ENCODE data around the gene LRP5.
"Not testable (repeated sequence)": the region's sequence is repeated elsewhere in the genome, so short reads cannot be mapped to it uniquely, and the experiment has no call there.

The LRP5 gene

DNA sequence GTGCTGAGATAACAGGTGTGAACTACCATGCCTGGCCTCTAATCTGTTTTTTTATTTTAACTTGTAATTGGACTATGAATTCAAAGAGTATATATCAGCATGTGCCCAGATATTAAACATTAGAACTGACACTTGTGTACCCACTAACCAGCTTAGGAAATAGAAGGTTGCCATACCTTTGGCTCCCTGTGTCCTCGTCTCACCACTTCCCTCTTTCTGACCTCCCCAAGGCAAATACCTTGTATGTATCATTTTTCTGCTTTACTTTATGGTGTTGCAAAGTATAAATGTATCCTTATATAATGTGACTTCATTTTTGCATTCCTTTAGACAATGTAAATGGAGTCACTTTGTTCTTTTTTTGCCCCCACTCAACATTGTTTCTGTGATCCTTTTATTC, 157.3 kb downstream of the LRP5 start:
- DNase-seq (ENCODE audit: low spot score), result no peak

GRCh38 chr11:68470304-68470811, 158.0 kb downstream of the LRP5 start:
- no peak for DNase-seq (ENCODE audit: low spot score)

- no peak for DNase-seq (ENCODE audit: low spot score)
Measured at GRCh38 chr11:68471360-68472340, 159.3 kb downstream of the LRP5 start.

DNA sequence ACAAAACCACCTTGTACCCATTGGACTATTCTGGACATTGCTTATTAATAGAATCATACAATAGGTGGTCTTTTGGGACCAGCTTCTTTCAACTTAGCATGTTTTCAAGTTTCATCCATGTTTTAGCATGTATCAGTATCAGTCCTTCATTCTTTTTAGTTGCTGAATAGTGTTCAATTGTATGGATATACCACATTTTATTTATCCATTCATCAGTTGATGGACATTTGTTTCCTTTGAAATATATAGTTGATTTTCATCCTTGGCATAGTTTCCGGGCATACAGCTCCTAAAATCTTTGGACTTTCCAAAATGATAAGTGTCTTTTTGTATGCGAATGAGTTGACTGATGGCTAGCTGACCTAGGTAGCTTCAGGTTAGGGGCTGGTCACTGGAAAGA, 160.4 kb downstream of the LRP5 start:
- DNase-seq (ENCODE audit: low spot score), result no peak

DNA sequence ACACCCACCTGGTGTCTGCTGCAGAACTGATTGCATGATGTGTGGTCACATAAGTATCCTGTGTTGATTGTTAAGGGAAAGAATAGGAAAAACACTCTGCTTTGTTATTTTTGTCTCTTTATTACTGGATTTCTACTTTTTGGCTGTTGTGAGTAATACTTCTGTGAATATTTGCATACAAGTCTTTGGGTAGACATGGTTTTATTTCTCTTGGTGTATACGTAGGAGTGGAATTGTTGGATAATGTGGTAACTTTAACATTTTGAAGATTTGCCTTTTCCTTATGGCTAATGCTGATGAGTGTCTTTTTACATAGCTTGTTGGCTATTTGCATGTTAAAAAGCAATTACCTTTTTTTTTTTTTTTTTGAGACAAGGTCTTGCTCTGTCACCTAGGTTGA, 161.3 kb downstream of the LRP5 start:
- no peak for DNase-seq (ENCODE audit: low spot score)

- not testable (repeated sequence) for DNase-seq (ENCODE audit: low spot score)
Measured at GRCh38 chr11:68475626-68476025, 163.2 kb downstream of the LRP5 start.

DNA sequence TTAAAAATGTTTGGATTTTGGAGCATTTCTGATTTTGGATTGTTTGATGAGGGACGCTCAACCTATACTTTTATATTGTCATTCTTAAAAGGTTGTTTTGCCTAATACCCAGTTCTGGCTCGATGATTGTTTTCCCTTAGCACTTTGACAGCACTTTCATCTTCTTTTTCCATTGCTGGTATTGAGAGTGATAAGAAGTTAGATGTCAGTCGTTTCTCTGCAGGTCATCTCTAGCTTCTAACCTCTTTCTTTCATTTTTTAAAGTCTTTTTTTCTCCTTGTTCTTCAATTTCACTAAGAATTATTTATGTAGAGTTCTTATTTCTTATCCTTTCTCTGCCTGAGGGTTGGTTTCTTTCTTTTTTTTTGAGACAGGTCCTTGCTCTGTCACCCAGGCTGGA, 167.0 kb downstream of the LRP5 start:
- no peak for DNase-seq (ENCODE audit: low spot score)

- DNase-seq (ENCODE audit: low spot score), result no peak
Measured at GRCh38 chr11:68480193-68480592, 167.8 kb downstream of the LRP5 start.

DNA sequence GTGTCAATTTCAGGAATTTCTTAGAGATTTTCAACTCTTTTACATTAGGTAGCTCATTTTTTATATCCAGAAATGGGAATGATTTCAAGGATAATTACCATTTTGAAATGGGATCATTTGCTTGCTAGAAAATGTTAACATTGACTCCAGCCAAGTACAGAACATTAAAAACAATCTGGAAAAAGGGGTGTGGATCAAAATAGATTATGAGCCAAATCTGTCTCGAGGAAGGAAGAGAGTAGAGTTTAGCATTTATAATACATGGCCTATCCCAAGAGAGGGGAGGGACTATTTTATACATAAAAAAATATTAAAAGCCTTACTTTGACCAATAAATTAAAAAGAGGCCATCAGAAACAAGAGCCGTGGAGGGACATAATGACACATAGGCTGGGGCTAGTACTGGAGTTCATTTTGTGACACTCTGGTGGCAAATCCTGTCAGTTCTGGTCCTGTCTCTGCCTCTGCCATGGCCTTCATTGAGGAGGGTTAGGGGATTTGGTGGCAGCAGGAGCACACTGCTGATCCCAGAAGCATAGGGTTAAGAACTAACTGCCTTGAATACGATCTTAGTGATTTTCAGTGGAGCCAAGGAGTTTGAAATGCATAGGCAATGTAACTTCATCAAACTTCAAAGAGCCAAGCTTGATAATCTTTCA, 168.6 kb downstream of the LRP5 start:
- no peak for DNase-seq (ENCODE audit: low spot score)

DNA sequence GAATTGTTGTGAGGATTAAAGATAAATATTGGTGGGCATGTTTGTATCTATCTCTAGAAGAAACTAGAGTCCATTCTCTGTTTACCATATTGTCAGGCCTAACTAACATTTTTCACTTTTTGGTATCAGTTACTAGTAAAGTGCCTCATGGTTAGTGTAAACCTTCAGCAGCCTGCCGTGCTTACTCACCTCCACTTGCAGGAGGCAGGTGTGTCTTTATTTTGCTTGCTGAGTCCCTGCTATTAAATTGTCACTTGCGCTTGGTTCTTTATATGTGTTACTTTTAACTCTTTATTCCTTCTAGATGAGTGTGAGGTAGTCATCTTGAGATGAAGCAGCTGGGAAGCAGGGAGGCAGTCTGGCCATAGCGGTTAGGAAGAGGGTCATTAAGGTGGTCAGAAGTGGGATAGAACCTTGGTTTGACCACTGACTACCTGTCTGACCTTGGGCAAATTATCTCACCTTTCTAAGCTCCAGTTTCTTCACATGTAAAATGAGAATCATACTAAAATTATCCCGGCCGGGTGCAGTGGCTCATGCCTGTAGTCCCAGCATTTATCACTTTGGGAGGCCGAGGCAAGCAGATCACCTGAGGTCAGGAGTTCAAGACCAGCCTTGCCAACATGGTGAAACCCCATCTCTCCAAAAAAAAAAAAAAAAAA, 169.3 kb downstream of the LRP5 start:
- DNase-seq (ENCODE audit: low spot score), result no peak

DNA sequence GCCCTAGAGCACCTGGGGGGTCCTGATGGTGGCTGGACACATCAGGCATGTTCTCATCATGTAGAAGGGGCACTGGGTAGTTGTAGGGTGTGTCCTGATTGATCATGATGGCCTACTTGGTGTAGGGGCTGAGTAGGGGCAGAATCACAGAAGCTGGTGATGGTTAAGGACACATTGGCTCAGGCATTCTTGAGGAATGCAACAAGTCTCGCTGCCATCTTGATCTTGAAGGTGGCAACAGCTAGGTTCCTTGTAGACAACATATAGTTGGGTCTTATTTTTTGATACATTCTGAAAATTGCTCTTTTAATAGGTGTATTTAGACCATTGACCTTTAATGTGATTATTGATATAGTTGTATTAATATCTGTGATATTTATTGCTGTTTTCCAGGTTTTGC, 176.2 kb downstream of the LRP5 start:
- no peak for DNase-seq (ENCODE audit: low spot score)

GRCh38 chr11:68495220-68495729, 182.9 kb downstream of the LRP5 start:
- no peak for DNase-seq (ENCODE audit: low spot score)

- no peak for DNase-seq (ENCODE audit: low spot score)
Measured at GRCh38 chr11:68495872-68496271, 183.5 kb downstream of the LRP5 start.

DNA sequence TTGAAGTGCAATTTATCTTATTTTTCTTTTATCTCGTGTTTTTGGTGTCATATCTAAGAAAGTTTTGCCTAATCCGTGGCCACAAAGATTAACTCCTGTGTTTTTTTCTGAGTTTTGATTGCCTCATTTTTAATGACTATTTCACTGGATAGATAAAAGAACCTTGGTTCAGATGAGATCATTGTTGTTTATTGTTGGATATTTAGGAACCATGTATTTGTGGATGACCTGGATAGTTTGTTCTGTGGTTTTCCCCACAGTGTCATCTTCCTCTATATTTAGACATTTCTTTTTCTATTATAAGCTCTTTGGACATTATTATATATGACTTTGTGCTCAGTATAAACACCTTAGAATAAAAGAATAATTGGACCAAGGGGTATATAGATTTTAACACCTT, 185.4 kb downstream of the LRP5 start:
- DNase-seq (ENCODE audit: low spot score), result no peak

DNA sequence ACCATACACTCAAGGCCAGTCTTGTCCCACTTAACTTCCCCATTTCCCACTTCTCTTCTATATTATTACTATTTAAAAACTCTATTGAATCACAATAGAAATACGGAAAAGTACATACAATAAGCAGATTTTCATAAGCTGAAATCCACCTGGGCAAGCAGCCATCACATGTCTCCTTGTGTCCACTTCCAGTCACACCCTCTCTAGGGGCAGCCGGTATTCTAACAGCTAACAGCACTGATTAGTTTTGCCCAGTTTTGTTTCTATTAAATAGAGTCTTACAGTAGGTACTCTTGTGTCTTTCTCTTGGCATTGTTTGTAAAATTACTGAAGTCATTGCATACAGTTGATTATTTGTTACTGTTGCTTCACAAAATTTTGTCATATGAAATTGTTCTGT, 185.9 kb downstream of the LRP5 start:
- DNase-seq (ENCODE audit: low spot score), result no peak
